Panc1 (cell line): ENCODE measurements around the gene POFUT1.

Experiments used
- POLR2AphosphoS5 ChIP-seq: IDR thresholded peaks from 2 replicates; pipeline ENCODE4 v1.6.1; 2012; ENCODE audit warnings: mild to moderate bottlenecking, low read depth, low read length, moderate library complexity
- REST ChIP-seq, 2 experiments: IDR thresholded peaks; 2 replicates each; pipeline ENCODE4 v1.6.1; 2011 to 2012; ENCODE audit warnings: low read depth in 2 of 2, control low read depth in 1 of 2, low read length in 1 of 2, mild to moderate bottlenecking in 1 of 2, moderate library complexity in 1 of 2; ENCODE audit not compliant: insufficient read depth in 1 of 2
- SIN3A ChIP-seq: IDR thresholded peaks from 2 replicates; pipeline ENCODE4 v1.6.1; 2012; ENCODE audit warnings: low read depth, mild to moderate bottlenecking, low read length, moderate library complexity, borderline replicate concordance; ENCODE audit not compliant: insufficient read depth
- TF ChIP-seq, protein P1 (sequence below): fragments of 450-650 bp; IDR thresholded peaks from 2 replicates; pipeline ENCODE4 v1.5.1; 2017; ENCODE audit warnings: mild to moderate bottlenecking

- TF ChIP-seq, protein P1, sequence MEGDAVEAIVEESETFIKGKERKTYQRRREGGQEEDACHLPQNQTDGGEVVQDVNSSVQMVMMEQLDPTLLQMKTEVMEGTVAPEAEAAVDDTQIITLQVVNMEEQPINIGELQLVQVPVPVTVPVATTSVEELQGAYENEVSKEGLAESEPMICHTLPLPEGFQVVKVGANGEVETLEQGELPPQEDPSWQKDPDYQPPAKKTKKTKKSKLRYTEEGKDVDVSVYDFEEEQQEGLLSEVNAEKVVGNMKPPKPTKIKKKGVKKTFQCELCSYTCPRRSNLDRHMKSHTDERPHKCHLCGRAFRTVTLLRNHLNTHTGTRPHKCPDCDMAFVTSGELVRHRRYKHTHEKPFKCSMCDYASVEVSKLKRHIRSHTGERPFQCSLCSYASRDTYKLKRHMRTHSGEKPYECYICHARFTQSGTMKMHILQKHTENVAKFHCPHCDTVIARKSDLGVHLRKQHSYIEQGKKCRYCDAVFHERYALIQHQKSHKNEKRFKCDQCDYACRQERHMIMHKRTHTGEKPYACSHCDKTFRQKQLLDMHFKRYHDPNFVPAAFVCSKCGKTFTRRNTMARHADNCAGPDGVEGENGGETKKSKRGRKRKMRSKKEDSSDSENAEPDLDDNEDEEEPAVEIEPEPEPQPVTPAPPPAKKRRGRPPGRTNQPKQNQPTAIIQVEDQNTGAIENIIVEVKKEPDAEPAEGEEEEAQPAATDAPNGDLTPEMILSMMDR = no peak
- TF ChIP-seq POLR2AphosphoS5 (no peak), REST (IDR thresholded peaks at IDR 0.05; ENCODE audit: insufficient read depth in 1 of 2, low read depth in 2 of 2, low read length in 1 of 2) (no peak), SIN3A (no peak)
These were observed 63.9 kb downstream of the POFUT1 start for GRCh38 chr20:32271620-32272019.
